Measurements from ENCODE around the gene VMAC. TPM values are rescaled to one million over a fixed set of nuclear protein-coding genes. Genes with fewer than 3 reads are reported as not detected.
A peak's percentile ranks its signal among the peaks of the same experiment; 100 is the strongest.

The VMAC gene
- total RNA-seq, 1 donor from 2014 or later, result 7.5 TPM

- peak overlapping the region; percentile 72 for H3K4me3 Mint-ChIP-seq (ENCODE audit: unreplicated experiment)
- peaks cover 10% of the 10 kb centered on the region for H3K9me3 Mint-ChIP-seq (ENCODE audit: unreplicated experiment)
- no peak for TF ChIP-seq CTCF (IDR thresholded peaks at IDR 0.05; ENCODE audit: partially characterized antibody, unreplicated experiment)
- no peak for DNase-seq
- H3K36me3 Mint-ChIP-seq (ENCODE audit: unreplicated experiment), result no peaks in the 10 kb centered on the region
- peaks cover 8% of the 10 kb centered on the region for H3K27me3 Mint-ChIP-seq (ENCODE audit: unreplicated experiment)
- H3K27ac Mint-ChIP-seq (ENCODE audit: unreplicated experiment), result peak overlapping the region; percentile 98
- peaks cover 72% of the 10 kb centered on the region for H3K4me1 Mint-ChIP-seq (ENCODE audit: low read depth, unreplicated experiment)
Observed at GRCh38 chr19:5952193-5953029, 47.7 kb downstream of the VMAC start.

- TF ChIP-seq CTCF (IDR thresholded peaks at IDR 0.05; ENCODE audit: partially characterized antibody, unreplicated experiment), result no peak
- Mint-ChIP-seq H3K27me3 (ENCODE audit: unreplicated experiment) (peaks cover 10% of the 10 kb centered on the region), H3K4me3 (ENCODE audit: unreplicated experiment) (peak overlapping the region; percentile 72), H3K36me3 (ENCODE audit: unreplicated experiment) (no peaks in the 10 kb centered on the region), H3K9me3 (ENCODE audit: unreplicated experiment) (peaks cover 10% of the 10 kb centered on the region), H3K4me1 (ENCODE audit: low read depth, unreplicated experiment) (peaks cover 72% of the 10 kb centered on the region), H3K27ac (ENCODE audit: unreplicated experiment) (peak overlapping the region; percentile 98)
- no peak for DNase-seq
Observed at GRCh38 chr19:5953030-5953589, 48.4 kb downstream of the VMAC start.

- H3K27me3 Mint-ChIP-seq (ENCODE audit: unreplicated experiment), result peaks cover 7% of the 10 kb centered on the region
- peak overlapping the region; percentile 72 for H3K4me3 Mint-ChIP-seq (ENCODE audit: unreplicated experiment)
- H3K9me3 Mint-ChIP-seq (ENCODE audit: unreplicated experiment), result peaks cover 10% of the 10 kb centered on the region
- no peaks in the 10 kb centered on the region for H3K36me3 Mint-ChIP-seq (ENCODE audit: unreplicated experiment)
- H3K27ac Mint-ChIP-seq (ENCODE audit: unreplicated experiment), result peak overlapping the region; percentile 98
- H3K4me1 Mint-ChIP-seq (ENCODE audit: low read depth, unreplicated experiment), result peaks cover 70% of the 10 kb centered on the region
- no peak for DNase-seq
- no peak for TF ChIP-seq CTCF (IDR thresholded peaks at IDR 0.05; ENCODE audit: partially characterized antibody, unreplicated experiment)
Observed at GRCh38 chr19:5953680-5954213, 49.1 kb downstream of the VMAC start.

- peak overlapping the region; percentile 98 for H3K27ac Mint-ChIP-seq (ENCODE audit: unreplicated experiment)
- H3K27me3 Mint-ChIP-seq (ENCODE audit: unreplicated experiment), result peaks cover 10% of the 10 kb centered on the region
- DNase-seq, result no peak
- TF ChIP-seq CTCF (IDR thresholded peaks at IDR 0.05; ENCODE audit: partially characterized antibody, unreplicated experiment), result no peak
- H3K36me3 Mint-ChIP-seq (ENCODE audit: unreplicated experiment), result no peaks in the 10 kb centered on the region
- H3K4me1 Mint-ChIP-seq (ENCODE audit: low read depth, unreplicated experiment), result peaks cover 68% of the 10 kb centered on the region
- peaks cover 10% of the 10 kb centered on the region for H3K9me3 Mint-ChIP-seq (ENCODE audit: unreplicated experiment)
- H3K4me3 Mint-ChIP-seq (ENCODE audit: unreplicated experiment), result peak overlapping the region; percentile 72
Observed at GRCh38 chr19:5954293-5954692, 49.6 kb downstream of the VMAC start.

GRCh38 chr19:5955636-5955935 lies 50.9 kb downstream of the VMAC start:
- no peak for TF ChIP-seq CTCF (IDR thresholded peaks at IDR 0.05; ENCODE audit: partially characterized antibody, unreplicated experiment)
- Mint-ChIP-seq H3K4me1 (ENCODE audit: low read depth, unreplicated experiment) (peaks cover 69% of the 10 kb centered on the region), H3K36me3 (ENCODE audit: unreplicated experiment) (no peaks in the 10 kb centered on the region), H3K9me3 (ENCODE audit: unreplicated experiment) (peaks cover 10% of the 10 kb centered on the region), H3K4me3 (ENCODE audit: unreplicated experiment) (no peak overlapping the region), H3K27me3 (ENCODE audit: unreplicated experiment) (peaks cover 13% of the 10 kb centered on the region), H3K27ac (ENCODE audit: unreplicated experiment) (peak overlapping the region; percentile 82)
- no peak for DNase-seq

All from glutamatergic neuron (in vitro differentiated cells).